ENCODE results near the gene TMEM267.
A peak's percentile ranks its signal among the peaks of the same experiment; 100 is the strongest.
"Not testable (repeated sequence)": the region's sequence is repeated elsewhere in the genome, so short reads cannot be mapped to it uniquely, and the experiment has no call there.

TMEM267 gene

DNA sequence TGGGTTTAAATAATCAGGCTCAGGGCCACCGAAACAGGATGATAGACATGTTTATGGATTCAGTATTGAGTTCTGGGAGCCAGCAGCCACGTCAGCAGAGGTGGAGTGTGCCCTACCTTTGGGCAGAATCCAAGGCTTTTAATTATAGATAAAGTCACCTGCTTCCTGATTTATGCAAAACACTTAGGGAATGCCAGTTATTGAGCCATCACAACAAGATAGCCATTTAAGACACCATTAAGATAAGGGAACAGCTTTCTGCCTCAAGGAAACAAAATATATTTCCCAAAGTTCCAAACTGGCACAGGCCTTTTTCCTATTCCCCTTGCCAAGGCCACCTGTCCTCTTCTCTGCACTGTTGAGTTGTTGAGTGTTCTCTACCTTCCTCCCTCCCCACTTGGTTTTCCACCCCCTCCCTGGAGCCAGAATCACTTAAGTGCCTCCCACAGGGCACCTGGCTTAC is 73.8 kb downstream of the TMEM267 start:
- no peak for DNase-seq (ENCODE audit: low read depth)

DNA sequence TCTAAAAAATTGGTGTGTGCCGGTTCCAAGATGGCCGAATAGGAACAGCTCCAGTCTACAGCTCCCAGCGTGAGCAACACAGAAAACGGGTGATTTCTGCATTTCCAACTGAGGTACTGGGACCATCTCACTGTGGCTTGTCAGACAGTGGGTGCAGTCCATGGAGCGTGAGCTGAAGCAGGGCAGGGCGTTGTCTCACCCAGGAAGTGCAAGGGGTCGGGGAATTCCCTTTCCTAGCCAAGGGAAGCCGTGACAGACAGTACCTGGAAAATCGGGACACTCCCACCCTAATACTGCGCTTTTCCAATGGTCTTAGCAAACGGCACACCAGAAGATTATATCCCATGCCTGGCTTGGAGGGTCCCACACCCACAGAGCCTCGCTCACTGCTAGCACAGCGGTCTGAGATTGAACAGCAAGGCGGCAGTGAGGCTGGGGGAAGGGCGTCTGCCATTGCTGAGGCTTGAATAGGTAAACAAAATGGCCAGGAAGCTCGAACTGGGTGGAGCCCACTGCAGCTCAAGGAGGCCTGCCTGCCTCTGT is 81.1 kb downstream of the TMEM267 start:
- not testable (repeated sequence) for DNase-seq (ENCODE audit: low read depth)

DNA sequence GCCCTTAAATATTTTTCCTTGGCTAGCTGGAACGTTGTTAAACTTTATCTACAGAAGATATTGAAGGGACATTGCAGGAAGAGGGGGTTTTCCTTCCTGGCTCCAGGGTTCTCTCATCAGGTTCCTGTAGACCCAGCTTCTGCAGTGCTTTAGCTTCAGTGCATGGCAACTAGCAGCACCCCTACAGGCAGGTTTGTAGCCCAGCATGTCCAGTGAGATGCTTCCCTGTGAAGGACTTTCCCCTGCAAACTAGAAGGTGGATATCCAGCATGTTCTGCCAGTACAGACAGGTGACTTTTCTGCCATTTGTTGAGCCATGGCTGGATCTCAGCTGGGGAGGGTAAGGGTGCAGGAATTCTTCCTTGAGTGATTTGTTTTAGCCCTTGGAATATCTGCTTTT is 81.8 kb downstream of the TMEM267 start:
- DNase-seq (ENCODE audit: low read depth): no peak

DNA sequence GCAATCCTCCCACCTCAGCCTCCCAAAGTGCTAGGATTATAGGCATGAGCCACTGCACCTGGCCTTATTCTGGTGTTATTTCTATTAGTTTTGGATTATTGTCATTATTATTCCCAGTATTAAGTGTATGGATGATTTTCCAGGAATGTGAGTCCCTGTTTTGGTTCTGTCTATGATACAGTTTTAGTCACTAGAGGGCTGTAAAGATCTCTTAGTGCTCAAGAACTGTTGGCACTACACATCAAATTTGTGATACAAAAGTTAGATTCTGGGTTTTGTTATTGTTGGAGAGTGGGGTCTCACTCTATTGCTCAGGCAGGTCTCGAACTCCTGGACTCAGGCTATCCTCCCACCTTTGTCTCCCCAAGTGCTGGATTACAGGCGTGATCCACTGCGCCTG is 83.6 kb downstream of the TMEM267 start:
- DNase-seq (ENCODE audit: low read depth): no peak

DNA sequence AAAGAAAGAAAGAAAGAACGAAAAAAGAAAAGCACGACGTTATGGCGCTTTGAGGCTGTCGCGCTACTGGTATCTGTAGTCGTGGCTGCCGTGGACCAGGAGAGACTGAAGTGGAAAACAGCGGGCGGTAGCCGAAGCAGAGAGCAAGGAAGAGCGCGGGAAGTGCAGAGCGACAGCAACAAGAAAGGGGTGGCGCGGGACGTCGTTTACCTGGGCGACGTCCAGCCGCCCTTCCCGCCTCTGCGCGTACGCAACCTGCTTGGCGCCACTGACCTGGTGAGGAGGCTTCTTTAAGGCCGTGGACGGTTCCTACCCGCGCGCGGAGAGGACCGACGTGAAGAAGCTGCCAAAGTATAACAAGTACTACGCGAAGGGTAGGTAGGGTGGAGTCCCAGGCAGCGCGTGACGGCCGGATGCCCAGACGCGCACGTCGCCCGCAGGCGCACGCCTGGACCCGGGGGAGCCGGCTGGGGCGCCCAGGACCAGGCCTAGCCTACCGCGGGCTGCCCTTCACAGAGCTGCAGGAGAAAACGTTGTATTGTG is 86.8 kb downstream of the TMEM267 start:
- DNase-seq (ENCODE audit: low read depth): peak; percentile 40
